Measurements from ENCODE around the gene TRIM2. TPM values are rescaled to one million over a fixed set of nuclear protein-coding genes. Genes with fewer than 3 reads are reported as not detected.

The TRIM2 gene
- total RNA-seq, 2 experiments from 2014 or later = 1.9 to 3.4 TPM

DNA sequence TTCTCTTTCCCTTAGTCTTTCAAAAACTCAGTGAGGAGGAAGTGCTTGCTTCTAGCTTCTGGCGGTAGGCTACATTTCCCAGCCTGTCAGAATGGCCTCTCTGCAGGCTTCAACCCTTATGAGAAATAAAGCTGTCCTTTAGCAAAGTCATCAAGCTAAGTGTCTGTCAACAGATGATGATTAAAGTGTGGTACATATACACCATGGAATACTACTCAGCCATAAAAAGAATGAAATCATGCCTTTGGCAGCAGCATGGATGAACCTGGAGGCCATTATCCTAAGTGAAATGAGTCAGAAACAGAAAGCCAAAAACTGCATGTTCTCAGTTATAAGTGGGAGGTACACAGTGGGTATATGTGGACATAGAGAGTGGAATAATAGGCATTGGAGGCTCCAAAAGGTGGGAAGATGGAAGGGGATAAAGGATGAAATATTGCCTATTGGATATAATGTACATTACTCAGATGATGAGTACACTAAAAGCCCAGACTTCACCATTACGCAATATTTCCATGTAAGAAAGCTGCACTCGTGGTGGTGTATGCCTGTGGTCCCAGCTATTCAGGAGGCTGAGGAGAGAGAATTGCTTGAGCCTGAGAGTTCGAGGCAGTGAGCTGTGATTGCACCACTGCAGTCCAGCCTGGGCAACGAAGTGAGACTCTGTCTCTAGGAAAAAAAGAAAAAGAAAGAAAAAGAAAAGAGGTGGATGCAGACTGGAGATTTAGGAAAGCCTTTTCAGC lies 7.9 kb downstream of the TRIM2 start:
- Mint-ChIP-seq H3K27me3 (no peaks in the 10 kb centered on the region), H3K4me1 (ENCODE audit: low read depth) (peaks cover under 1% of the 10 kb centered on the region), H3K4me3 (no peak overlapping the region), H3K9me3 (no peaks in the 10 kb centered on the region), H3K36me3 (ENCODE audit: low read depth) (no peaks in the 10 kb centered on the region), H3K27ac (no peak overlapping the region)
- Histone ChIP-seq H3K4me1 (ENCODE audit: insufficient read depth, low read length) (peaks cover under 1% of the 10 kb centered on the region), H3K27ac (ENCODE audit: low read depth in 1 of 2, low read length in 2 of 2) (no peak overlapping the region), H3K36me3 (ENCODE audit: insufficient read depth, low read length) (no peaks in the 10 kb centered on the region), H3K4me3 (ENCODE audit: low read length) (no peak overlapping the region), H3K27me3 (ENCODE audit: control insufficient read depth in 1 of 2, insufficient read depth in 2 of 2, low read length in 2 of 2) (no peaks in the 10 kb centered on the region), H3K9me3 (ENCODE audit: control insufficient read depth in 1 of 2, insufficient read depth in 1 of 2, low read length in 2 of 2) (no peaks in the 10 kb centered on the region)
- intact Hi-C loops (cut with DNase I, micrococcal nuclease) = no loop called here
- ATAC-seq (ENCODE audit: poor library complexity) (no peak), DNase-seq (no peak)
- POLR2A ChIA-PET = no interaction called here
- TF ChIP-seq, protein P1, sequence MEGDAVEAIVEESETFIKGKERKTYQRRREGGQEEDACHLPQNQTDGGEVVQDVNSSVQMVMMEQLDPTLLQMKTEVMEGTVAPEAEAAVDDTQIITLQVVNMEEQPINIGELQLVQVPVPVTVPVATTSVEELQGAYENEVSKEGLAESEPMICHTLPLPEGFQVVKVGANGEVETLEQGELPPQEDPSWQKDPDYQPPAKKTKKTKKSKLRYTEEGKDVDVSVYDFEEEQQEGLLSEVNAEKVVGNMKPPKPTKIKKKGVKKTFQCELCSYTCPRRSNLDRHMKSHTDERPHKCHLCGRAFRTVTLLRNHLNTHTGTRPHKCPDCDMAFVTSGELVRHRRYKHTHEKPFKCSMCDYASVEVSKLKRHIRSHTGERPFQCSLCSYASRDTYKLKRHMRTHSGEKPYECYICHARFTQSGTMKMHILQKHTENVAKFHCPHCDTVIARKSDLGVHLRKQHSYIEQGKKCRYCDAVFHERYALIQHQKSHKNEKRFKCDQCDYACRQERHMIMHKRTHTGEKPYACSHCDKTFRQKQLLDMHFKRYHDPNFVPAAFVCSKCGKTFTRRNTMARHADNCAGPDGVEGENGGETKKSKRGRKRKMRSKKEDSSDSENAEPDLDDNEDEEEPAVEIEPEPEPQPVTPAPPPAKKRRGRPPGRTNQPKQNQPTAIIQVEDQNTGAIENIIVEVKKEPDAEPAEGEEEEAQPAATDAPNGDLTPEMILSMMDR (IDR thresholded peaks at IDR 0.05) = no peak
- CTCF ChIA-PET = no interaction called here

DNA sequence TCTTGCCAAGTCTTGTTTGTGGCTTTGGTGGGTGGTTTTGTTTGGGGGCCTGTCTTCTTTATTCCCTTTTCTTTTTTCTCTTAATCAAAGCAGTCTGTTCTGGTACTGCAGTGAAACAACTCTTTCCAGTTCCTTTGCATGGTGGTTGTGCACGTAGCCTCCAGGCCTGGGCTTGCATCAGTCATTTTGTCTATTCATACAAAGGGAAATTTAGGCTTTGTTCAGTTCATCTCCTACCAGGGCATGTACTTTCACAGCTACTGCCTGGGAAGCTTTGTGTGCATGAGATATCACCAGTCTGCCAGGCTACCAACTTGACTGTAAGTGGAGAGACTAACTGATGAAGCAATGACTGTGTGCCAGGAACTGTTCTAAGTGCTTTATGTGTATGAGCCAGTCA lies 8.5 kb downstream of the TRIM2 start:
- intact Hi-C loops (cut with DNase I, micrococcal nuclease) = no loop called here
- H3K27me3 Mint-ChIP-seq = no peaks in the 10 kb centered on the region
- Histone ChIP-seq H3K27ac (ENCODE audit: low read depth in 1 of 2, low read length in 2 of 2) (no peak overlapping the region), H3K36me3 (ENCODE audit: insufficient read depth, low read length) (no peaks in the 10 kb centered on the region), H3K4me3 (ENCODE audit: low read length) (no peak overlapping the region), H3K4me1 (ENCODE audit: insufficient read depth, low read length) (no peaks in the 10 kb centered on the region), H3K9me3 (ENCODE audit: control insufficient read depth in 1 of 2, insufficient read depth in 1 of 2, low read length in 2 of 2) (no peaks in the 10 kb centered on the region), H3K27me3 (ENCODE audit: control insufficient read depth in 1 of 2, insufficient read depth in 2 of 2, low read length in 2 of 2) (no peaks in the 10 kb centered on the region)
- no peaks in the 10 kb centered on the region for H3K9me3 Mint-ChIP-seq
- no peak overlapping the region for H3K4me3 Mint-ChIP-seq
- ATAC-seq (ENCODE audit: poor library complexity) = no peak
- CTCF ChIA-PET = no interaction called here
- no peaks in the 10 kb centered on the region for H3K4me1 Mint-ChIP-seq (ENCODE audit: low read depth)
- TF ChIP-seq, protein P1 (IDR thresholded peaks at IDR 0.05) = no peak
- DNase-seq = no peak
- POLR2A ChIA-PET = no interaction called here
- no peak overlapping the region for H3K27ac Mint-ChIP-seq
- H3K36me3 Mint-ChIP-seq (ENCODE audit: low read depth) = no peaks in the 10 kb centered on the region

DNA sequence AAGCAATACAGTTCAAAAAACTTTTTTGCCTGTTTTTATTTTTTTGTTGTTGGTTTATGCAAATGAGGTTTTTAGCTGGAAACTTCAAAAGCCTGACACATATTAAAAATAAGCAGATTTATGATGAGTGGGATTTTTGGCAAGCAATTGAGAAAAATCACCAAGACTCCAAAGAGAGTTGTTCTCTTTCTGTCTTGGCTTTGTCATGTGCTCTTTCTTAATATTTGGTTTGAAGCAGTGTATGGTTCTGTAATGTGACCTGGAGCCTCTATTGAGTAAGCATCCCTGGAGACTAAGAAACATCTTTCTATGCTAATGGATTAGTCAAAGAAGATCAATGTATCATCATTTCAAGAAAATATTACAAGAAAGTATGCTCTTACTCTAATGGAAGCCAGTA lies 11.7 kb downstream of the TRIM2 start:
- ChIA-PET POLR2A (no interaction called here), CTCF (interaction anchor here (1.0 to 1.6 kb wide), 2 partner anchors 9 to 10 kb away, joined by 3 read pairs; no protein-coding TSS in a partner anchor)
- no peak overlapping the region for H3K4me3 Mint-ChIP-seq
- DNase-seq (no peak), ATAC-seq (ENCODE audit: poor library complexity) (no peak)
- no peaks in the 10 kb centered on the region for H3K27me3 Mint-ChIP-seq
- intact Hi-C loops (cut with DNase I, micrococcal nuclease) = no loop called here
- no peaks in the 10 kb centered on the region for H3K4me1 Mint-ChIP-seq (ENCODE audit: low read depth)
- no peaks in the 10 kb centered on the region for H3K36me3 Mint-ChIP-seq (ENCODE audit: low read depth)
- no peaks in the 10 kb centered on the region for H3K4me1 ChIP-seq (ENCODE audit: insufficient read depth, low read length)
- no peaks in the 10 kb centered on the region for H3K36me3 ChIP-seq (ENCODE audit: insufficient read depth, low read length)
- no peak overlapping the region for H3K4me3 ChIP-seq (ENCODE audit: low read length)
- TF ChIP-seq, protein P1 (IDR thresholded peaks at IDR 0.05) = no peak
- H3K27ac ChIP-seq (ENCODE audit: low read depth in 1 of 2, low read length in 2 of 2) = no peak overlapping the region
- no peaks in the 10 kb centered on the region for H3K9me3 ChIP-seq (ENCODE audit: control insufficient read depth in 1 of 2, insufficient read depth in 1 of 2, low read length in 2 of 2)
- no peak overlapping the region for H3K27ac Mint-ChIP-seq
- H3K9me3 Mint-ChIP-seq = no peaks in the 10 kb centered on the region
- no peaks in the 10 kb centered on the region for H3K27me3 ChIP-seq (ENCODE audit: control insufficient read depth in 1 of 2, insufficient read depth in 2 of 2, low read length in 2 of 2)
